RWPE1 (cell line): ENCODE data around the gene KANK3.
A peak's percentile ranks its signal among the peaks of the same experiment; 100 is the strongest.

Experiments
- CTCF ChIA-PET: fragments of 350-600 bp; sonication (Branson Sonifier 250); formaldehyde crosslinking; extraction: SDS; loops from one replicate; lab custom pipeline; 2021; lab: Yijun Ruan, JAX
- POLR2A ChIA-PET: fragments of 400-600 bp; formaldehyde crosslinking; extraction: SDS; loops from one replicate; lab custom pipeline; 2020; ENCODE audit warnings: antibody characterized with exemption; ENCODE audit not compliant: low non-redundant PET; lab: Yijun Ruan, JAX
- DNase-seq: peaks from one replicate; pipeline ENCODE4 v3.0.0; 2012; ENCODE audit warnings: low spot score
- H3K27ac ChIP-seq: fragments of 450-650 bp; 2 replicates; pipeline ENCODE4 v1.5.1; 2017
- CTCF ChIP-seq: fragments of 450-650 bp; conservative IDR thresholded peaks from 2 replicates; pipeline ENCODE4 v1.5.1; 2017; ENCODE audit warnings: low read depth, mild to moderate bottlenecking

KANK3 gene

GRCh38 chr19:8334458-8335342 lies 8.4 kb downstream of the KANK3 start:
- POLR2A ChIA-PET = no interaction called here
- CTCF ChIA-PET = interaction anchor here (0.7 to 1.2 kb wide), 3 partner anchors 19 to 246 kb away, joined by 3 to 4 read pairs (median 3); no protein-coding TSS in a partner anchor
- no peak for TF ChIP-seq CTCF
- peak overlapping the region; percentile 61 for H3K27ac ChIP-seq
- peak; percentile 85 for DNase-seq

GRCh38 chr19:8333767-8334457 lies 9.2 kb downstream of the KANK3 start:
- TF ChIP-seq CTCF = no peak
- POLR2A ChIA-PET = no interaction called here
- CTCF ChIA-PET = interaction anchor here (0.7 to 1.2 kb wide), 4 partner anchors 20 to 425 kb away, joined by 3 to 4 read pairs (median 3); no protein-coding TSS in a partner anchor

DNA sequence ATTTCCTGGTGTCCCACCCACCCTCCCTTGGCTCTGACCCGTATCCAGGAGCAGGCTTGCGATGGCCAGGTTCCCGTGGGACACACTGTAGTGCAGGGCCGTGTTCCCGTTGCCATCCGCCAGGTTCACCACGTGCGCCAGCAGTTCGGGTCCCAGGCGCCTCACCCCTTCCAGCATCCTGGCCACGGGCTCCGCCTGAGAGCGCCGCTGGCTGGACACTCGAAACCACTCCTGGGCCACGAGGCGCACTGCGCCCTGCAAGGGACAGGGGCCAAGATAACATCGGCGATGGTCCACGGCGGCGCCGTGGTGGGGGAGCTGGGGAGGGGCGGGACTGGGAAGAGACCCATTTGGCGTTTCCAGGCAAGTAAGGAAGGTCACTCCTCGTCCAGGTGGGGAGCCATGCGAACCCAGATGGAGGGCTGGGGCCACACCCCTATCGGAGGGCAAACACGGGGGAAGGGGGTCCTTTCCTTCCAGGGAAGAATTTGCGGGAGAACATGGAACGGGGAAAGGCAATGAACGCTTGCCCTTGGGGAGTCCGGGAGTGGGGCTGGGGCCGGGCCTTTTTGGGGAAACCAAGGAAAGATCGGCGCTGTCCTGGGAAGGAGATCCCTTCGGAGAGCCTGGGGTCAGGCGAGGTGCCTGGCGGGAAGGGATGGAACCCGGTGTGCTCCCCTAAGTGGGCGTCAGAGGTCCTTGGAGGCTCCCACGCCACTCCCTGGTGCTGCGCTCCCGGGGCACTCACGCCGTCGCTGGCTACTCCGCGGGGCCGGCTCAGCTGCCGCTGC lies 9.9 kb downstream of the KANK3 start:
- CTCF ChIA-PET = interaction anchor here (0.7 to 1.0 kb wide), 2 partner anchors 20 to 424 kb away, joined by 3 to 4 read pairs; no protein-coding TSS in a partner anchor
- DNase-seq = no peak
- no peak for TF ChIP-seq CTCF
- no peak overlapping the region for H3K27ac ChIP-seq
- POLR2A ChIA-PET = no interaction called here

More at GRCh38 chr19:8333767-8334457, 9.2 kb downstream of the KANK3 start:
- no peak for DNase-seq
- no peak overlapping the region for H3K27ac ChIP-seq

- DNase-seq = no peak
- TF ChIP-seq CTCF = no peak
- no peak overlapping the region for H3K27ac ChIP-seq
- CTCF ChIA-PET = interaction anchor here (0.7 kb wide), 1 partner anchor 23 kb away, joined by 5 read pairs; no protein-coding TSS in a partner anchor
- POLR2A ChIA-PET = no interaction called here
Observed at GRCh38 chr19:8331263-8331845, 11.7 kb downstream of the KANK3 start.

DNA sequence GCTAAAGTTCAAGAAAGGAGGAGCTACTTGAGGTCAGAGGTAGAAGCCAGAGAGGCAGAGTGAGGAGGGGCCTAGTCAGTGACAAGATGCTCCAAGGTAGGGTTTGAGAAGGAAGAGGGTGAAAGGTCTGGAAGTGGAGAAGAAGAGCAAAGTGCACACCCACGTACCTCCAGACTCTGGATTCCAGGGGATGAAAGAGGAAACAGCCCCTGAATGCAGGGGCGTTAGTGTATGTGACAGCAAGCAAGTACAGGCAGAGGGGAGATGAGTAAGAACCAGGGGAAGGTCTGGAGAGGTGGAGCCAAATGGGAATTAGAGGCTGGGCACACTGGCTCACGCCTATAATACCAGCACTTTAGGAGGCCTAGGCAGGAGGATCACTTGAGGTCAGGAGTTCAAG lies 13.1 kb downstream of the KANK3 start:
- DNase-seq = no peak
- CTCF ChIA-PET = interaction anchor here (0.7 kb wide), 1 partner anchor 18 kb away, joined by 3 read pairs; no protein-coding TSS in a partner anchor
- POLR2A ChIA-PET = no interaction called here
- TF ChIP-seq CTCF = no peak
- peak overlapping the region; percentile 9; the same call in 1 of the 2 replicates for H3K27ac ChIP-seq
